ENCODE measurements around the gene CRYBA2.

DNA sequence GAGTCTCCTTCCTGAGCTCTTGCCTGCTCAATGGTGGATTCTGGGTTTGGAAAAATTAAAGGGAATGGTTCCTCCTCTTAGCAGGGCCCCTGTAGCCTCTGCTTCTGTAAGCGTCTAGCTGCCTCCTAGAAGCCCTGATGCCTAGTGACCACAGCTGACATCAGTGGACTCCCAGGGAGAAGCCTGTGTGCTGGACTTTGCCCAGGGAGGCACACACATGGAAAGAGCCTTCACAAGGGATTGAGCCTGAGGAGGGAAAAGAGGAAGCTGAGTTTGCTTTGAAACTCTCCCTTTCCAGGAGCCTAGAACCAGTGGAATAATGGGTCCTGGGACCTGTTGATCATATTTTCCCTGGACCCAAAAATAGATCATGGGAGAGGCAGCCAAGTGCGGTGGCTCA lies 49.5 kb upstream of the CRYBA2 start:
- no peak for TF ChIP-seq POLR2AphosphoS5 (IDR thresholded peaks at IDR 0.05; ENCODE audit: borderline replicate concordance, low read depth, low read length)
- TF ChIP-seq EZH2 (IDR thresholded peaks at IDR 0.05): no peak
